ENCODE data around the gene SRF.

- TF ChIP-seq CTCF (conservative IDR thresholded peaks at IDR 0.05 in 1 of 2, IDR thresholded peaks at IDR 0.05 in 1 of 2; ENCODE audit: low read depth in 1 of 2, low read length in 2 of 2) (no peak), EZH2 (IDR thresholded peaks at IDR 0.05; ENCODE audit: low read length, missing control alignments) (no peak)
Observed at GRCh38 chr6:43130429-43130828, 40.6 kb upstream of the SRF start.
